ENCODE results near the gene HSPBP1. TPM values are rescaled to one million over a fixed set of nuclear protein-coding genes. Genes with fewer than 3 reads are reported as not detected.

HSPBP1 gene
- total and polyA plus RNA-seq, 9 of the 15 experiments (the other 6 are each of a cell fraction or from before 2014, with no cell fraction given) = 0.83 to 81.3 (median 21.8) TPM

DNA sequence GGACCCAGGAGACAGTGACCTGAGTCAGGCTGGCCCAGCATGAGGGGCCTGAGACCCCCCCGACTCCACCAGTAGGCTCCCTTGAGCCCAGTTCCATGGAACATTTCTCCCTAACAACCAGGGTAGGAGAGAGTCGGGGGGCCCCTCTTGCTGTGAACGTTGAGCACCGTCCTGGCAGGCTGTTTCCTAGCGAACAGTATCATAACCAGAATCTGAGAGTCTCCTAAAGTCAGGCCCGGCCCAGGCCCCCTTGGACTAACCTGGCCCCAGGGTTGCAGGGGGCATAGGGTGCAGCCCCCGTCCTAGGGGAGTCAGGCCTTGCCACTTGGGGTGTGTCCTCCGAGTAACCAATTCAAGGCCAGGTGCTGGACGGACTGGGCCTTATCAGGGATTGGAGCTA lies 31.5 kb upstream of the HSPBP1 start:
- H3K27ac ChIP-seq (ENCODE audit: extremely low read depth, low read depth, low read length) = no peak overlapping the region
- no peaks in the 10 kb centered on the region for H4K20me1 ChIP-seq (replicated peaks; ENCODE audit: control insufficient read depth, insufficient read depth, low read length)
- H3K27me3 ChIP-seq (ENCODE audit: control insufficient read depth in 2 of 2, insufficient read depth in 2 of 2, low read length in 2 of 2) = no peaks in the 10 kb centered on the region
- H3K9ac ChIP-seq (ENCODE audit: insufficient read depth in 1 of 2, low read depth in 2 of 2, low read length in 2 of 2) = no peak overlapping the region; a peak in 1 of 4 replicates
- H3K9me3 ChIP-seq (replicated peaks; ENCODE audit: control insufficient read depth, insufficient read depth, low read depth, low read length) = no peaks in the 10 kb centered on the region
- no peak overlapping the region for H2AFZ ChIP-seq (ENCODE audit: low read depth, low read length)
- H3K4me3 ChIP-seq = no peak overlapping the region
- no peaks in the 10 kb centered on the region for H3K79me2 ChIP-seq (ENCODE audit: control insufficient read depth, insufficient read depth, low read length)
- in situ Hi-C loops (cut with MboI) (no loop called here), intact Hi-C loops (cut with micrococcal nuclease) (no loop called here)
- TF ChIP-seq C11orf30 (IDR thresholded peaks at IDR 0.05; ENCODE audit: low read depth) (no peak), RBM15 (IDR thresholded peaks at IDR 0.05; ENCODE audit: insufficient read depth, low read length) (no peak), BACH1 (tag; IDR thresholded peaks at IDR 0.05) (no peak), CBX3 (IDR thresholded peaks at IDR 0.05; ENCODE audit: borderline replicate concordance in 1 of 2, low read length in 2 of 2) (no peak), POLR3A (IDR thresholded peaks at IDR 0.05; ENCODE audit: borderline replicate concordance, extremely low read depth, insufficient read depth, insufficient read length) (no peak), ATF1 (CRISPR knock-in tag; IDR thresholded peaks at IDR 0.05) (no peak), ATF1 (tag; IDR thresholded peaks at IDR 0.05) (no peak), CAMTA2 (CRISPR knock-in tag; conservative IDR thresholded peaks at IDR 0.05) (no peak), BHLHE40 (IDR thresholded peaks at IDR 0.05; ENCODE audit: low read length) (no peak), SRSF3 (IDR thresholded peaks at IDR 0.05; ENCODE audit: insufficient read depth, low read length) (no peak), TFE3 (CRISPR knock-in tag; IDR thresholded peaks at IDR 0.05) (no peak), ZNF3 (CRISPR knock-in tag; IDR thresholded peaks at IDR 0.05) (no peak), CREM (IDR thresholded peaks at IDR 0.05; ENCODE audit: low read depth) (no peak), PHB2 (IDR thresholded peaks at IDR 0.05; ENCODE audit: low read depth) (no peak)
- TF ChIP-seq, protein P1, sequence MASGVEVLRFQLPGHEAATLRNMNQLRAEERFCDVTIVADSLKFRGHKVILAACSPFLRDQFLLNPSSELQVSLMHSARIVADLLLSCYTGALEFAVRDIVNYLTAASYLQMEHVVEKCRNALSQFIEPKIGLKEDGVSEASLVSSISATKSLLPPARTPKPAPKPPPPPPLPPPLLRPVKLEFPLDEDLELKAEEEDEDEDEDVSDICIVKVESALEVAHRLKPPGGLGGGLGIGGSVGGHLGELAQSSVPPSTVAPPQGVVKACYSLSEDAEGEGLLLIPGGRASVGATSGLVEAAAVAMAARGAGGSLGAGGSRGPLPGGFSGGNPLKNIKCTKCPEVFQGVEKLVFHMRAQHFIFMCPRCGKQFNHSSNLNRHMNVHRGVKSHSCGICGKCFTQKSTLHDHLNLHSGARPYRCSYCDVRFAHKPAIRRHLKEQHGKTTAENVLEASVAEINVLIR (CRISPR knock-in tag; IDR thresholded peaks at IDR 0.05) = no peak
- ChIA-PET CTCF (ENCODE audit: low intra/inter-chr PET ratio) (no interaction called here), POLR2A (interaction anchor here (1.0 to 1.3 kb wide), 2 partner anchors 11 to 77 kb away, joined by 3 to 4 read pairs; no protein-coding TSS in a partner anchor)
- BruUV-seq (replicated peaks) = no TSS peak
- peaks cover 1% of the 10 kb centered on the region; the same call in 1 of the 3 replicates for H3K36me3 ChIP-seq (ENCODE audit: control insufficient read depth, insufficient read depth, low read length)
- FAIRE-seq = no peak
- ATAC-seq = no peak
- H3K4me2 ChIP-seq (ENCODE audit: insufficient read depth, low read length) = no peak overlapping the region
- peaks cover 9 to 32% of the 10 kb centered on the region in 2 experiments; a peak in 4 of 5 replicates for H3K4me1 ChIP-seq (replicated peaks in 1 of 2; ENCODE audit: control insufficient read depth in 2 of 2, insufficient read depth in 2 of 2, low read length in 2 of 2)
- no peaks in the 10 kb centered on the region for H3K9me1 ChIP-seq (ENCODE audit: control insufficient read depth, insufficient read depth, low read length)
- 57% methylated on average over 9 of the region's 9 CpGs for WGBS (ENCODE audit: insufficient coverage, low coverage, missing lambda C conversion rate)
- DNase-seq (ENCODE audit: extremely low read depth in 1 of 4, low spot score in 3 of 4) = no peak
